K562 (cell line): ENCODE data around the gene SLFN14. TPM values are rescaled to one million over a fixed set of nuclear protein-coding genes. Genes with fewer than 3 reads are reported as not detected.

Experiments used
- ATAC-seq: fragments of 200-7000 bp; cut with Tn5 transposase; 3 replicates; pipeline ENCODE4 v1.9.1; 2020; ENCODE audit warnings: moderate library complexity
- BruUV-seq: library from RNA; stranded (reverse); fragments of 400-500 nt; replicated peaks from 2 replicates; lab custom pipeline; 2021; lab: Mats Ljungman, UMichigan
- CTCF ChIA-PET: fragments of 300-600 bp; formaldehyde crosslinking; extraction: SDS; loops from one replicate; lab custom pipeline; 2021; ENCODE audit warnings: low intra/inter-chr PET ratio; lab: Yijun Ruan, JAX
- POLR2A ChIA-PET: fragments of 300-600, 350-650 bp; sonication (Branson Sonifier 250); formaldehyde crosslinking; extraction: SDS; loops from one replicate; lab custom pipeline; 2021; ENCODE audit warnings: antibody characterized with exemption, inconsistent platforms; lab: Yijun Ruan, JAX
- DNase-seq, 4 experiments: peaks; one replicate each; pipeline versions ENCODE4 v3.0.0 to v3.0.0-alpha.2; 2011 to 2018; ENCODE audit warnings: low spot score in 3 of 4, mixed read lengths in 3 of 4; ENCODE audit errors: extremely low read depth in 1 of 4
- FAIRE-seq: peaks from 2 replicates; lab custom pipeline; 2011; peaks lifted over from hg19 to GRCh38; lab: Jason Lieb, UNC
- H2AFZ ChIP-seq: 2 replicates; pipeline ENCODE4 v1.6.0; 2011; ENCODE audit warnings: low read depth, low read length, control low read depth, inconsistent platforms
- H3K27ac ChIP-seq: fragments of 200-600 bp; 3 replicates; pipeline ENCODE4 v1.8.0; 2011; ENCODE audit warnings: low read depth, mild to moderate bottlenecking, control low read depth, inconsistent platforms, low read length, moderate library complexity, mixed read lengths; ENCODE audit errors: extremely low read depth
- H3K27me3 ChIP-seq, 2 experiments: fragments of 300-600 bp in 1 of 2; 2 replicates in 1 of 2; 3 replicates in 1 of 2; pipeline versions ENCODE4 v1.6.0 to v1.8.0; 2011; ENCODE audit warnings: inconsistent platforms in 2 of 2, low read length in 2 of 2, mild to moderate bottlenecking in 1 of 2, mixed read lengths in 1 of 2, moderate library complexity in 1 of 2; ENCODE audit not compliant: control insufficient read depth in 2 of 2, insufficient read depth in 2 of 2
- H3K36me3 ChIP-seq: fragments of 300-600 bp; 3 replicates; pipeline ENCODE4 v1.8.0; 2011; ENCODE audit warnings: mild to moderate bottlenecking, low read length, inconsistent platforms; ENCODE audit not compliant: control insufficient read depth, insufficient read depth
- H3K4me1 ChIP-seq, 2 experiments: fragments of 200-600 bp in 1 of 2; replicated peaks in 1 of 2; 2 replicates in 1 of 2; 3 replicates in 1 of 2; pipeline versions ENCODE4 v1.5.1 to v1.8.0; 2011; ENCODE audit warnings: inconsistent platforms in 2 of 2, low read length in 2 of 2, mild to moderate bottlenecking in 1 of 2, mixed read lengths in 1 of 2, moderate library complexity in 1 of 2; ENCODE audit not compliant: control insufficient read depth in 2 of 2, insufficient read depth in 2 of 2
- H3K4me2 ChIP-seq: 2 replicates; pipeline ENCODE4 v1.6.1; 2011; ENCODE audit warnings: low read length, control low read depth, inconsistent platforms, mixed read lengths; ENCODE audit not compliant: insufficient read depth
- H3K4me3 ChIP-seq: fragments of 200-600 bp; sonication (generic), shearing (Covaris generic); 2 replicates; pipeline ENCODE4 v1.5.1; 2016; ENCODE audit warnings: control low read depth, inconsistent platforms
- H3K79me2 ChIP-seq: fragments of 200-600 bp; 3 replicates; pipeline ENCODE4 v1.8.0; 2011; ENCODE audit warnings: low read length, inconsistent platforms; ENCODE audit not compliant: control insufficient read depth, insufficient read depth
- H3K9ac ChIP-seq, 2 experiments: 2 replicates each; pipeline versions ENCODE4 v1.6.0 to v1.6.1; 2011; ENCODE audit warnings: low read depth in 2 of 2, low read length in 2 of 2, control low read depth in 1 of 2, inconsistent platforms in 1 of 2, mild to moderate bottlenecking in 1 of 2, mixed read lengths in 1 of 2; ENCODE audit not compliant: insufficient read depth in 1 of 2
- H3K9me1 ChIP-seq: one replicate; pipeline ENCODE4 v1.6.0; 2011; ENCODE audit warnings: inconsistent platforms, mild to moderate bottlenecking, low read length, moderate library complexity; ENCODE audit not compliant: control insufficient read depth, insufficient read depth
- H3K9me3 ChIP-seq: replicated peaks from 2 replicates; pipeline ENCODE4 v1.5.1; 2011; ENCODE audit warnings: low read depth, low read length, inconsistent platforms; ENCODE audit not compliant: control insufficient read depth, insufficient read depth
- H4K20me1 ChIP-seq: replicated peaks from 2 replicates; pipeline ENCODE4 v1.6.1; 2011; ENCODE audit warnings: low read length, inconsistent platforms, mixed read lengths; ENCODE audit not compliant: control insufficient read depth, insufficient read depth
- ARNT ChIP-seq, 2 experiments: fragments of 450-650 bp; IDR thresholded peaks; 2 replicates each; pipeline ENCODE4 v1.6.1; 2016; ENCODE audit warnings: mild to moderate bottlenecking in 1 of 2
- DMBX1 ChIP-seq: fragments of 250-450 bp; sonication (Bioruptor Pico); IDR thresholded peaks from 2 replicates; pipeline ENCODE4 v1.8.0; 2022; ENCODE audit warnings: inconsistent platforms, mild to moderate bottlenecking, moderate library complexity, borderline replicate concordance
- KAT7 ChIP-seq: sonication (generic); formaldehyde crosslinking; IDR thresholded peaks from 2 replicates; pipeline ENCODE4 v1.8.0; 2022; ENCODE audit warnings: missing genetic modification reagents, mild to moderate bottlenecking, borderline replicate concordance
- NR2C2 ChIP-seq, 2 experiments: fragments of 200-800 bp in 1 of 2; sonication (Bioruptor generic) in 1 of 2; sonication (generic) in 1 of 2; formaldehyde crosslinking in 1 of 2; IDR thresholded peaks; 2 replicates each; pipeline versions ENCODE4 v1.6.1 to v1.8.0; 2016 to 2022; ENCODE audit warnings: mild to moderate bottlenecking in 1 of 2, missing compliant biosample characterization in 1 of 2, missing genetic modification characterization in 1 of 2, missing genetic modification reagents in 1 of 2
- POLR2AphosphoS2 ChIP-seq: IDR thresholded peaks from 2 replicates; pipeline ENCODE4 v1.6.1; 2012; ENCODE audit warnings: low read length, improper control_type of control experiment
- RAD51 ChIP-seq: fragments of 450-650 bp; IDR thresholded peaks from 2 replicates; pipeline ENCODE4 v1.7.1; 2016; ENCODE audit warnings: low read depth, mild to moderate bottlenecking, borderline replicate concordance
- YY1 ChIP-seq, 3 experiments: IDR thresholded peaks; 2 replicates each; pipeline ENCODE4 v1.6.1; 2011; ENCODE audit warnings: low read length in 2 of 3, mild to moderate bottlenecking in 2 of 3, moderate library complexity in 2 of 3, borderline replicate concordance in 1 of 3, control low read depth in 1 of 3, low read depth in 1 of 3; ENCODE audit not compliant: insufficient read depth in 3 of 3, insufficient replicate concordance in 2 of 3, control insufficient read depth in 1 of 3, insufficient read length in 1 of 3; ENCODE audit errors: extremely low read depth in 1 of 3
- ZNF592 ChIP-seq: fragments of 450-650 bp; IDR thresholded peaks from 2 replicates; pipeline ENCODE4 v1.6.1; 2017; ENCODE audit warnings: antibody characterized with exemption, mild to moderate bottlenecking
- WGBS: fragments of 100-300 bp; shearing (Covaris generic); methylation state at CpG from one replicate; pipeline ENCODE4 v1.1.6; 2016; ENCODE audit warnings: low coverage, mixed read lengths; ENCODE audit not compliant: insufficient coverage; ENCODE audit errors: missing lambda C conversion rate; 5-methylcytosine and 5-hydroxymethylcytosine counted together
- in situ Hi-C: fragments of 300-500 bp; cut with MboI; formaldehyde crosslinking; loops from 4 replicates; pipeline ENCODE4 v1.15.0; 2018; ENCODE audit warnings: inconsistent platforms, mixed read lengths
- intact Hi-C: fragments of 100-400 bp; cut with micrococcal nuclease; formaldehyde crosslinking; loops from 2 replicates; pipeline ENCODE4 v1.14.2; 2022
- polyA plus RNA-seq, 8 experiments: library from polyadenylated mRNA; depleted of rRNA in 4 of 8; stranded (reverse) in 5 of 8; unstranded in 3 of 8; fragments of >200 nt; fragmentation: Nextera tagmentation in 2 of 8; fragmentation: Illumina TruSeq in 1 of 8; extraction: Ambion mirVana in 2 of 8; extraction: Trizol in 1 of 8; gene quantifications; 2 replicates each; pipeline versions ENCODE4 v1.2.1 to v1.2.3, GENCODE V29; 2011 to 2014; ENCODE audit warnings: inconsistent platforms in 1 of 8, missing spikeins in 1 of 8
- total RNA-seq, 7 experiments: library from RNA; depleted of rRNA in 6 of 7; stranded (reverse); fragments of >200 nt in 6 of 7; fragmentation: Illumina TruSeq in 2 of 7; extraction: Trizol in 2 of 7; gene quantifications; 2 replicates each; pipeline versions ENCODE4 v1.2.1 to v1.2.3, GENCODE V29; 2011 to 2021; ENCODE audit warnings: low replicate concordance in 1 of 7
- TF ChIP-seq, protein P1 (sequence below), 2 experiments: IDR thresholded peaks in 1 of 2; conservative IDR thresholded peaks in 1 of 2; 2 replicates each; pipeline ENCODE4 v1.6.1; 2016; ENCODE audit warnings: low read depth in 2 of 2, mild to moderate bottlenecking in 1 of 2, missing compliant biosample characterization in 1 of 2, missing genetic modification characterization in 1 of 2, moderate library complexity in 1 of 2
- TF ChIP-seq, protein P2 (sequence below): fragments of 450-650 bp; IDR thresholded peaks from 2 replicates; pipeline ENCODE4 v1.6.1; 2016

SLFN14 gene
- total and polyA plus RNA-seq, 9 of the 15 experiments (the other 6 are each of a cell fraction or from before 2014, with no cell fraction given) = 1.3 to 4.3 (median 3.1) TPM

DNA sequence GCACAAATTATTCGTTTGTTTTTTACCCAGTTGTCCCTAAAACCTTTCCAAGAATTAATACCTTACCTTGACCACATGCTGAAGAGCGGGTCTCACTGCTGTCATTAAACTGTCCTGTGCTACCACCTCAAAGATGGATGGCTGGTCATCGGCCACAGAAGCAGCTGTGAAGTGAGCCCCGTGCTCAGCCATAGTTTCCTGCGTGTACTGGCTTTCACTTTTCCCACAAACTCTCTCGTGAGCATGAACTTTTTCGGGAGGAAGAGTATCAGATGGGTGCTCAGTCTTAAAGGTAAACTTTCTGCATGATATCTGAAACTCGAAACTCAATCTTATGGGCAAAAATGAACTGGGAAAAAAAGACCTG lies 17.2 kb upstream of the SLFN14 start:
- 0% methylated on average over 8 of the region's 8 CpGs for WGBS
- H4K20me1 ChIP-seq = no peaks in the 10 kb centered on the region
- H3K27me3 ChIP-seq = no peaks in the 10 kb centered on the region
- H3K9ac ChIP-seq = peak overlapping the region; percentile 97 to 99
- H3K9me3 ChIP-seq = no peaks in the 10 kb centered on the region
- peak in 3 of 4 experiments; percentile 21 to 51 (median 22) for DNase-seq
- H3K79me2 ChIP-seq = peaks cover 46% of the 10 kb centered on the region
- no peaks in the 10 kb centered on the region for H3K9me1 ChIP-seq
- CTCF ChIA-PET = no interaction called here
- intact Hi-C loops = loop anchor here (1.0 kb wide), 2 partner anchors 8 to 9 kb away; partner anchors contain the start of gene AP2B1
- in situ Hi-C loops = no loop called here
- peak overlapping the region; percentile 77 for H3K4me3 ChIP-seq
- POLR2A ChIA-PET = interaction anchor here (0.6 to 7.9 kb wide), 11 partner anchors 11 to 1158 kb away, joined by 3 to 132 read pairs (median 7); partner anchors contain the start of genes AP2B1, SLFN12L and SLFN14
- H3K27ac ChIP-seq = peak overlapping the region; percentile 95
- H3K4me2 ChIP-seq = peak overlapping the region; percentile 97
- peak overlapping the region; percentile 81 for H2AFZ ChIP-seq
- H3K4me1 ChIP-seq = peaks cover 3 to 22% of the 10 kb centered on the region in 2 experiments; a peak in 3 of 5 replicates
- peak; percentile 72 for FAIRE-seq
- TSS peak; percentile 83 for BruUV-seq
- H3K36me3 ChIP-seq = peaks cover 39% of the 10 kb centered on the region
- ATAC-seq = peak; percentile 46
- TF ChIP-seq YY1 (IDR thresholded peaks at IDR 0.05; ENCODE audit: borderline replicate concordance in 1 of 3, control insufficient read depth in 1 of 3, extremely low read depth in 1 of 3, insufficient read depth in 3 of 3, insufficient read length in 1 of 3, insufficient replicate concordance in 2 of 3, low read depth in 1 of 3, low read length in 2 of 3) = peak; percentile 7 to 84 (median 66)
- 0 out of 2 replicates have a peak, but pooled peaks have one; percentile 11 for TF ChIP-seq DMBX1
- TF ChIP-seq POLR2AphosphoS2 = 0 out of 2 replicates have a peak, but pooled peaks have one; percentile 30
- peak in 1 of 2 experiments; percentile 13; a peak in 1 of 4 replicates for TF ChIP-seq ARNT (IDR thresholded peaks at IDR 0.05)
- TF ChIP-seq, protein P1, sequence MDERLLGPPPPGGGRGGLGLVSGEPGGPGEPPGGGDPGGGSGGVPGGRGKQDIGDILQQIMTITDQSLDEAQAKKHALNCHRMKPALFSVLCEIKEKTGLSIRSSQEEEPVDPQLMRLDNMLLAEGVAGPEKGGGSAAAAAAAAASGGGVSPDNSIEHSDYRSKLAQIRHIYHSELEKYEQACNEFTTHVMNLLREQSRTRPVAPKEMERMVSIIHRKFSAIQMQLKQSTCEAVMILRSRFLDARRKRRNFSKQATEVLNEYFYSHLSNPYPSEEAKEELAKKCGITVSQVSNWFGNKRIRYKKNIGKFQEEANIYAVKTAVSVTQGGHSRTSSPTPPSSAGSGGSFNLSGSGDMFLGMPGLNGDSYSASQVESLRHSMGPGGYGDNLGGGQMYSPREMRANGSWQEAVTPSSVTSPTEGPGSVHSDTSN (CRISPR knock-in tag; IDR thresholded peaks at IDR 0.05; ENCODE audit: low read depth) = no peak
- TF ChIP-seq, protein P1 (tag; conservative IDR thresholded peaks at IDR 0.05; ENCODE audit: low read depth) = peak; percentile 50
- TF ChIP-seq, protein P2, sequence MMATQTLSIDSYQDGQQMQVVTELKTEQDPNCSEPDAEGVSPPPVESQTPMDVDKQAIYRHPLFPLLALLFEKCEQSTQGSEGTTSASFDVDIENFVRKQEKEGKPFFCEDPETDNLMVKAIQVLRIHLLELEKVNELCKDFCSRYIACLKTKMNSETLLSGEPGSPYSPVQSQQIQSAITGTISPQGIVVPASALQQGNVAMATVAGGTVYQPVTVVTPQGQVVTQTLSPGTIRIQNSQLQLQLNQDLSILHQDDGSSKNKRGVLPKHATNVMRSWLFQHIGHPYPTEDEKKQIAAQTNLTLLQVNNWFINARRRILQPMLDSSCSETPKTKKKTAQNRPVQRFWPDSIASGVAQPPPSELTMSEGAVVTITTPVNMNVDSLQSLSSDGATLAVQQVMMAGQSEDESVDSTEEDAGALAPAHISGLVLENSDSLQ = peak; percentile 16; the same call in 1 of the 2 replicates
- 0 out of 2 replicates have a peak, but pooled peaks have one; percentile 53 for TF ChIP-seq ZNF592
- TF ChIP-seq RAD51 = 0 out of 2 replicates have a peak, but pooled peaks have one; percentile 6
- TF ChIP-seq KAT7 (CRISPR knock-in tag) = 0 out of 2 replicates have a peak, but pooled peaks have one; percentile 34
- no peak for TF ChIP-seq NR2C2 (CRISPR knock-in tag; IDR thresholded peaks at IDR 0.05)
- no peak for TF ChIP-seq NR2C2 (tag; IDR thresholded peaks at IDR 0.05)
